GM19239 (cell line): Measurements from ENCODE around the gene INO80E.

Experiments
- DNase-seq: peaks from one replicate; pipeline ENCODE4 v3.0.0; 2011; ENCODE audit warnings: low spot score; ENCODE audit not compliant: insufficient read length
- FAIRE-seq: peaks from 2 replicates; lab custom pipeline; 2011; peaks lifted over from hg19 to GRCh38; lab: Jason Lieb, UNC

INO80E gene

DNA sequence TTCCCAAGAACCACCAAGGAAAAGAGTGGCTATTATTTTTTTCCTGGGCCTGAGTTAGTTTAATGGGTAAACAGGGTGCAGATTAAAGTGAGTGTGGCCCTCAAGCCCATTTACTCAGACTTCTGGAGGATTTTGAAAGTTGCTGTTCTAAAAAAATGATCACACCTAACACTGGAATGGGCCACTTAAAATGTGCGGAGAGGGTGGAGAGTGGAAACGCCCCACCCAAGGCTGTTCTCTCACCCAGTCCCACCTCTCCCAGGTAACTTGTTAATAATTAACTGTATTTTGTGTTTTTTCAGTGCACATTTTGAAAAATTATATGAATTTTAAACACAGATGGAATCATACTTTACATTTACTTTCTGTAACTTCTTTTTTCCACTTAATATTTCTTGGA lies 6.0 kb upstream of the INO80E start:
- no peak for DNase-seq
- no peak for FAIRE-seq

DNA sequence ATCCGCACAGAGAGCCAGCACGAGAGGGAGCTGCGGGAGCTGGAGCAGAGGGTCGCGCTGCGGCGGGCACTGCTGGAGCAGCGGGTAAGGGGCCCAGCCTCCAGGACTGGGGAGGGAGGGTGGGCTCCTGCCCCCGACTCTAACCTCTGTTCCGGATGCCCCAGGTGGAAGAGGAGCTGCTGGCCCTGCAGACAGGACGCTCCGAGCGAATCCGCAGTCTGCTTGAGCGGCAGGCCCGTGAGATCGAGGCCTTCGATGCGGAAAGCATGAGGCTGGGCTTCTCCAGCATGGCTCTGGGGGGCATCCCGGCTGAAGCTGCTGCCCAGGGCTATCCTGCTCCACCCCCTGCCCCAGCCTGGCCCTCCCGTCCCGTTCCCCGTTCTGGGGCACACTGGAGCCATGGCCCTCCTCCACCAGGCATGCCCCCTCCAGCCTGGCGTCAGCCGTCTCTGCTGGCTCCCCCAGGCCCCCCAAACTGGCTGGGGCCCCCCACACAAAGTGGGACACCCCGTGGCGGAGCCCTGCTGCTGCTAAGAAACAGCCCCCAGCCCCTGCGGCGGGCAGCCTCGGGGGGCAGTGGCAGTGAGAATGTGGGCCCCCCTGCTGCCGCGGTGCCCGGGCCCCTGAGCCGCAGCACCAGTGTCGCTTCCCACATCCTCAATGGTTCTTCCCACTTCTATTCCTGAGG lies 5.0 kb upstream of the INO80E start:
- DNase-seq (no peak), FAIRE-seq (no peak)

DNA sequence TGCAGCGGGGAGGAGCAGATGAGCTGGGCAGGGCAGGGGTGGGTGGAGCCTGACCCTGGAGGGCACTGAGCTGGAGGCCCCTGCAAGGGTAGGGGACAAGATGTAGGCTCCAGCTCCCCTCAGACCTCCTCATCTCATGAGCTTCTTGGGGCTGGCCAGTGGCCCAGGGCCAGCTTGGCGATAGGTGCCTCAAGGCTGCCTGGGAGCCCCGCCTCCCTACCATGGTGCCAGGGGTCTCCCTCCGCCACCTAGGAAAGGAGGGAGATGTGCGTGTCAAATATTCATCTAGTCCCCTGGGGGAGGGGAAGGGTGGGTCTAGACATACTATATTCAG lies 4.5 kb upstream of the INO80E start:
- FAIRE-seq = no peak

DNA sequence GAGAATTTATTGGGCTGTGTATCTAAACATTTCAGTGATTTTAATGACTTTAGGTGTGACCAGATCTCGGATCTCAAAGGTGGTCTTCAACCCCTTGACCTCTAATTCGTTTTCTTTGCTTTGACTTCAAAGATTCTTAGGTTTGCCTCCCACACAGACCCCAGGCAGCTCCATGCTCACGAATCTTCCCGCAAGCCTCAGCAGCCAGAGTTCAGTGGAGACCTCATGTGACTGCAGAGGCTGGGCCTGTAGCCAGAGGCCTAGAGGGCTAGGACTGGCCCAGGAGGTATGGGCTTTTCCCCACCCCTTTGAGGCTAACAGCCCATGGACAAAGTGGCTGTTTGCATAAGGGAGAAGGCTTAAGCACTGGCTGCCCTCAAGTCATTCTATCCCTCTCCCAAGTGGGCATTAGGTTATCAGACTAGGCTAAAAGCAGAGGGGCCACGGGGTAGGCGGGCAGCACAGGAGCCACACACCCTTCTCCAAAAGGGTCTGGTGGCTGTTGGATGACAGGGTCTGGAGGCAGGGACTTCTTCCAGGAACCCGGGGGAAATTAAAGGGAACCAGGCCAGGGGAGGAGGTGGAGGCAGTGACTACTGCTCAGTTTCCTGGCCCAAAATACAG lies 3.6 kb upstream of the INO80E start:
- DNase-seq = no peak

More for the DNA sequence above, 4.5 kb upstream of the INO80E start:
- no peak for DNase-seq

DNA sequence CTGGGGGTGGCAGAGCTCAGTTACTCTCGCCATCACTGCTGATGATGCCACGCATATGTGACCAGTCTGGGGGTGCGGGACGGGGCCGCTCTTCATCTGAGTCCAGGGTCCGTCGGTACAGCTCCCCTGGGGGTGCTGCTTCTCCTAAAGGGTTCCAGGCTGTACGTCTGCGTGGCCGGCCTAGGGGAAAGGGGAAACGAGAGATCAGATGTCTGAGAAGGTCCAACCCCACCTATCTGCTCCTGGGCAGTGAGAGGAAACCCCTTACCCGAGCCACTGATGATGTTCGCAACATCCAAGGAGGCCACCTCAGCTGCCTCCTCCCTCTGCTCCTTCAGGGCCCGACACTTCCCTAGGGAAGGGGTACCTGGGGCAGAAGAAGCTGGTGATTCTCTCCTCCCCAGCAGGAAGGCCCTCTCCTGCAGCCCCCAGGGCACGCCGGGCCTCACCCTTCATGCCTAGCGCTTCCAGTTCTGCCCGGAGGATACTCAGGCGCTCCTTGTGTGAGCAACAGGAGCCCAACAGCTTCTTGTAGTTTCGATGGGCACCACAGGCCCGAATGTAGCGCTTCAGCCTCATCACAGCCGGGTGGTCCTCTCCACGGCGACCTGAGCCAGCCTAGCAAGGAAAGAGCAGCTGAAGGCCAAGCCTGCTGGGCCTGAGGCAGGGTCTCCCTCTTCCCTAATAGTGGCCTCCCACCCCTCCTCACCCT lies 2.7 kb upstream of the INO80E start:
- DNase-seq (no peak), FAIRE-seq (no peak)

More for the DNA sequence above, 3.6 kb upstream of the INO80E start:
- FAIRE-seq = no peak

DNA sequence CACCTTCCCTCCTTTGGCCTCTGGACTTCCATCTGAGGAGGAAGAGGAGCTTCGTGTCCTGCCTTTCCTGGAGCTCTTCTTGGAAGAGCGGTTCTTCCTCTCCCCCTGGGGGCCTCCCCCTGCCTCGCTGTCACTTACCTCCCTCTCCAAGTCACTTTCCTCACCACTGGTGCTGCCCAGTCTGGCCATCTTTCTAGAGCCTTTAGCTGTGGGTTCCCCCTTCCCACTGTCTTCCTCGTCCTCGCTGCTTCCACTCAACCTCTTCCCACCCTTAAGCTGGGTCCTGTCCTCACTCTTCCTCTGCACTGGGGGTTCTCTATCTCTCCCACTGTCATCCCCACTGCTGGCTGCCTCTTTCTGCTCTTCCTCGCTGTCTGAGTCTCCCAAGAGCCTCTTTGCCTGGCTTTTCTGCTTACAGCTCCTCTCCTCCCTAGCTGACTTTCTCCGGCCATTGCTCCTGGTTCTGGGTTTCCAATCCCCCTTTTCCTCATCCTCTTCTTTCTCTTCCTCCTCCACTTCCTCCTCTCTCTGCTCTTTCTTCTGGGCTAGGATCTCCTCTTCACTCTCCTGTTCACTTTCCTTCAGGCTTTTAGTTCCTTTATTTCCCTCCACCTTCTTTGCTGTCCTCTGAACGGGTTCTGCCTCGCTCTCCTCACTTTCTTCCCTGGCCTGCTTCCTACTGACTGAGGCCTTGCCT lies 2.0 kb upstream of the INO80E start:
- FAIRE-seq (no peak), DNase-seq (no peak)

DNA sequence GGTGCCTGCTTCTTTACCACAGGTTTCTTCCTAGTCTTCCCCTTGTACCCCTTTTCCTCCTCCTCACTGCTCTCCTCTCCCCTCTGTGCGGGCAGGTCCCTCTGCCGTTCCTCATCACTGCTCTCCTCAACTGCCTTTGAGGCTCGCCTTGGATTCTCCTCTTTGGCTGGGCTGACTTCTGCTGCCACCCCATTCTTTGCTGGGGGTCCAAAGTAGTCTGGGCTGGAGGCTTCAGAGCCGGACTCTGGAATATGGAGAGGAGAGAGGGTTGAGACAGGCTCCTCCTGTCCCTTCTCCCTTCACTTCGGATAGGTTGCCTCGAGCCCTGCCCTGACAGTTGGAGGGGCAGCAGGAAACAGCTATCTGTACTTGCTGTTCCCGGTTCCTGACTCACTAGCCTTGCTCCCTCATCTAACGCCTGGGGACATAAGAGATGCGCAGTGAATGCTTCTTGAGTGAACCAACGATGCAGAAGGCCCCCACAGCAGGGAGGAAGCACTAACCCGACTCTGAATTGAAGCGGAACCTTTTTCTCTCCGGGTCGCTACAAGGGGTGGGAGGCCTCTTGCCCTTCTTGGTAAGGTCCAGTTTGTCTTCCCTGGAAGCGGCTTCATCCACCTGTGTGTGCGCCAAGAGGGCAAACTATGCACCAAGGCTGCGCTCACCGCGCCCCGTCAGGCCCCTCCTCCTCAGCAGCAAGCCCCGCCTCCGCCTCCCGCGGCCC lies 1.3 kb upstream of the INO80E start:
- FAIRE-seq (no peak), DNase-seq (no peak)

DNA sequence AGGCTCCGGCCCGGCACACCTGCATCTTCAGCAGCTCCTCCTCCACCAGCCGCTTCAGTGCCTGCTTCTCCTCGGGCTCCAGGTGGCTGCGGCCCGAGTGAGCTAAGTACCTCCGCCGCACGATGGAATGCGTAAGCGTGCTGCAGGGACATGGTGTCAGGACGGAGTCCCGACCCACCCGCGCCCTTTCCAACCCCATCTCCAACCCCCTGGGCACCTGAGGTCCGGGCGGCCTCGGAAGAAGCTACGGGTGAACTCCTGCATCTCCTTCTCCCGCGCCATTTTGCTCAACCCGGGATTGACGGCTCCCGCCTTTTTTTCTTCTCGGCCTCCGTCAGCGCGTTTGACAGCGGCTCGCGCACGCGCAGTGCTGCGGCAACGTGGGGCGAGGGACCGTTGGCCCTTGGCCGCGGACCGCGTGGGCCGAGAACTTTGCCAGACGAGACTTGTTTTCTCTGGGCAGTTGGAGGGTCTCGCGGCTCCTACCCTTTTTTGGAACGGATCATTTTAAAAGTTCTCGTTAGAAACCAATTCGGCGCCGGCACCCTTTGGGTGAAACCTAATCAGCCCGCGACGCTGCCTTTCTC lies 624 bp upstream of the INO80E start, which contains the start of gene HIRIP3:
Gene HIRIP3, minus strand, starts transcription at position 294 of the 587 bp plus-strand sequence. Its CDS starts 12 bp downstream, at position 282.
- no peak for FAIRE-seq
- peak; percentile 93 for DNase-seq

DNA sequence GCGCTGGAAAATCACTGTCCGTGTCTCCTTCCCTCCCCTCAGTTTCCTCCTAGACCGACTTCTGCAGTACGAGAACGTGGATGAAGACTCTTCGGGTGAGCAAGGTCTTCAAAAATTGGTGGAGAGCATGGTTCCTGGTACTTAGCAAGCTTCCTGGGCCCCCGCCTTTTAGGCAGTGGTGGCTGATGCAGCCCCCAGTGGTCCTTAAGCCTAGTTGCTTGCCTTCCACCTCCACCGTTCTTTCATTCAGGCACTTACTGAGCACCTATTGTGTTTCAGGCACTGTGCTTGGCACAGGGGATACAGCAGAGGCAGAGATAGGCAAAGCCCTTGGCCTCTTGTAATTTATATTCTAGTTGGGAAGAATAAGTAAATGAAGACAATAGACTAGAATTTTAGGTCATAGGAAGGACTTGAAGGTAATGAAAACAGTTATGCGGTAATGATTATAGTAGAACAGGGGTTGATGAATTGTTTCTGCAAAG lies 767 bp downstream of the INO80E start:
- FAIRE-seq (no peak), DNase-seq (no peak)

DNA sequence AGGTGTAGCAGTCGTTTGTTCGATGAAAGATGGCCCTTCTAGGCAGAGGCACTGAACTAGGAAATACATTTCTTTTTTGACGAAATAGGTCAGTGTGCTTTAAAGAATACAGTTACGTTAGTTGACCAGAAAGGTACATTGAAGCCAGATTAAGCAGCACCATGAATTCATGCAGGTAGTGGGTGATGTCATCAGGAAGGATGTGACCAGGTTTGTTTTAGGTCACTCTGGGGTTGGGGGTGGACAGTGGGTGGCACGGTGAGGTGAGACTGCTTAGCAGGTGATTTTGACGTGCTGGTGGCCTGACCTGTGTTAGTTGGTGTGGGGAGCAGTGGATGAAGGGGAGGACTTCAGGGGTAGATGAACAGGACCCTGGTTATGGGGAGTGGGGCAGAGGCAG lies 3.6 kb downstream of the INO80E start:
- no peak for DNase-seq
- no peak for FAIRE-seq

DNA sequence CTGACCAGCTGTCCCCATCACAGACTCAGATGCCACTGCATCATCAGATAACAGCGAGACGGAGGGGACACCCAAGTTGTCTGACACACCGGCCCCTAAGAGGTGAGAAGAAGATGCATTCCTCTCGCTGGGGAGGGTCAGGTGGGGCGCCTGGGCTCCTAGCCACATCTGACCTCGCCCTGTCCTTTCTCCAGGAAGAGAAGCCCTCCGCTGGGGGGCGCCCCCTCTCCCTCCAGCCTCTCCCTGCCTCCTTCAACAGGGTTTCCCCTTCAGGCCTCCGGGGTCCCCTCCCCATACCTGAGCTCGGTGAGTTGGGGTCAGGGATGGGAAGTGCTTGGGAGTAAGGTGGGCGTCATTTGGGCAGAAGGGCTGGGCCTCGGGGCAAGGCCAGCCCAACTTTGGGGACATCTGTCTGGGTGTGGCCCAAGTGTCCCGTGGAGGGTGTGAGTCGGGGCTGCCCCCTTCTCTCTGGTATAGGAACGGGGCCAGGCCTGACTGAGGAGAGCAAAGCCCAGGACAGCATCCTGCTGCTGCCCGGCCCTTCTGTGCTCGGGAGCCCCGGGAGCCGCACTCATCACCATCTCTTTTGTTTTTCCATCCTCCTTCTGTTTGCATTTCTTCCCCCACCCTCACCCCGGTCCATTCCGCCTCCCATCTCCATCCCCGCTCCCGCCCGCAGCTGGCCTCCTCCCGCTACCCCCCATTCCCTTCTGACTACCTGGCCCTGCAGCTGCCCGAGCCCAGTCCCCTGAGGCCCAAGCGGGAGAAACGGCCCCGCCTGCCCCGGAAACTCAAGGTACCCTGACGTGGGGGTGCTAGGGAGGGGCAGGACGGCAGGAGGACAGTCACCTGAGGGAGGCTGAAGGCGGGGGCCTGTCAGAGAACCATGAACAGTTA lies 4.9 kb downstream of the INO80E start:
- DNase-seq (no peak), FAIRE-seq (no peak)

DNA sequence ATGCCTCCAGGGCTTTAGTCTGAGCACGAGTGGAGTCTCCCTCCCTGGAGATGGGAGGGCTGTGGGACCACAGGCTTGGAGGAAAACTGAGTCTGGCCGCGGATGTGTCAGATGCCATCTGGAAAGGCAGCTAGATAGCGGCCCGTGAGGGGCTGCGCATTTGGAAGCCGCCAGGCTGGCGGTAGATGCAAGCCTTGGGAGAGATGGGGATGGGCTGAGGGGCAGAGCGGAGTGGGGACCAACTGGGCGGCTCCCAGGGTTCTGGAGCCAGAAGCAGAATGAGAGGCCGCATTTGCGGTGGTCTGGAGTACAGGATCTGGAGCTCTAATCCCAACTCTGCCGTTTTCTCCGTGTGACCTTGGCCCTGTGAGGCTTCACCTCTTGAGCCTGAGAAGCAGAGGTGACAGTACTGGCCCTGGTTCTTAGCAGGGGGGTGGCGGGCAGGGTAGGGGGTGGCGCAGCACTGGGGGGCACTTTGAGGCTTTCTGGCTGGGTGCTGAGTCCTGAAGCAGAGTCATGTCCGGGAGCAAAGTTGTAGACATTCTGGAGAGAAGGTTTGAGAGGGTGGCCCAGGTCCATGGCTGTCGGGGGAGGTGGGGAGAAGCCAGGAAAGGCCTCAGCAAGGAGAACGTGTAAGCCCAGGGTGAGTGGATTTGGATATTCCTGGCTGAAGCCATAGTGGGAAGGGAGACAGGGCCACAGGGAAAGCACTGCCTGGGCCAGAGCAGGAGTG lies 6.7 kb downstream of the INO80E start:
- DNase-seq (no peak), FAIRE-seq (no peak)

DNA sequence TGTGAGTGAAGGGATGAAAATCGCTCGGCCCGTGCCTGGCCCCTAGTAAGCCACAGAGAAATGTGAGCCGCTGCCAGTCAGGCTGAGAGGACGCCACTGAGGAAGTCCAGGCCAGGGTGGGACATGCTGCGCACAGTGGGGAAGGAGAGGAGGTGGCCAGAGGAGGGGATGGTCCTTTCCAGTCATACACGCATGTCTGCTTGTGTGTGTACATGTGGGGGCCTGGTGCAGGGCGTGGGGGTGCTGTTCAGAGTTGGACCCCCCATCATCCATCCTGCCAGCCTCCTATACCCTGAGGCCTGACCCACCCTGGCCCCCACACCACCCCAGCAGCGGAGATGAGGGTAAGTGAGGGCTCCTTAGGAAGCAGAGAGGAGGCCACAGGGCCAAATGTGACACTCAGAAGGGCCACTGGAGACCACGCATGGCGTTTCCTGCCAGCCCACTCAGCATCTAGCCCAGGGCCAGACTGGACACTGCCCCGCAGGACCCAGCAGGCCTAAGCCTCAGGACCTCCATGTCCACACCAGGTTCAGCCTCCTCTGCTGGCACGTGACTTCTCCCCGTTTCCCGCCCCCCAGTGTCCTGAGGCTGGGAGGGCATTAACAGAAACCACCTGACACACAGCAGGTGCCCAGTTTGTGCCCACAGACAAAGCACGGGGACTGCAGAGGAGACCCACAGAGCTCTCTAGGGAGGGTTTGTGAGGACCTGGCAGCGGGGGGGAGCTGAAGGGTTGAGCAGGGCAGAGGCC lies 7.8 kb downstream of the INO80E start:
- DNase-seq (no peak), FAIRE-seq (no peak)

DNA sequence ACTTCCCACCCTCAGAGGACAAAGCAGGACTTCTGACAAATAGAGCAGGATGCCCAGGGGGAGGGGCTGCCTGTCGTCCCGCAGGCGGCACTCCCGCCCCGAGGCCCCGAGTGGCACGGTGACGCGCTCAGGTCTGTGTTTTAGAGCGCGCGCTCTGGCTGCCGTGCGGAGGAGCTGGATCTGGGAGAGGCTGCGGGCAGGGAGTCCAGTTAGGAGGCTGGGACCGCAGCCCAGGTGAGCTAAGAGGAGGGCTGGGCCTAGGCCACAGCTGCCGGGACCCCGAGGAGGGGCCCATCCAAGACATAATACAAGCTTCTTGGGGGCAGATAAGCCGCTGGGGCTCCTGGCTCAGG lies 8.4 kb downstream of the INO80E start:
- FAIRE-seq = no peak
- DNase-seq = no peak

DNA sequence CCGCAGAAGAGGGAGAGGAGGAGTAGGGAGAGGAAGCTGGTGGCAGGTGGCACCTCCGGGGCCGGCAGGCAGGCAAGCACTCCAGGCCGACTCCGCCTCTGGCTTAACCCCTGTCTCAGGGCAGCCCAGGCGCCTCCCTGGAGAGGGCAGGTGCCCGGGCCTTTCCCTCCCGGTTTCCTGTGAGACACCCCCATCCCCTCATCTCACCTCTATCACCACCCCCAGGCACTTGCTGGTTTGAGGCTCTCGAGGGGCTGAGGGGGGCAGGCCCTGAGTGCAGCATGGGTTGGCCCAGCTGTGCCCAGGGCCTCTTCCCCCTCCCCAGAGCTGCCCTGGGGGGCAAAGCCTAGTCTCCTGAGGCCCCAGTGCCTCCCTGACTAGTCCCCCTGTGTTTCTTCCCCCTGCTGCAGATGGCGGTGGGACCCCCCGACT lies 8.8 kb downstream of the INO80E start:
- FAIRE-seq (no peak), DNase-seq (no peak)

DNA sequence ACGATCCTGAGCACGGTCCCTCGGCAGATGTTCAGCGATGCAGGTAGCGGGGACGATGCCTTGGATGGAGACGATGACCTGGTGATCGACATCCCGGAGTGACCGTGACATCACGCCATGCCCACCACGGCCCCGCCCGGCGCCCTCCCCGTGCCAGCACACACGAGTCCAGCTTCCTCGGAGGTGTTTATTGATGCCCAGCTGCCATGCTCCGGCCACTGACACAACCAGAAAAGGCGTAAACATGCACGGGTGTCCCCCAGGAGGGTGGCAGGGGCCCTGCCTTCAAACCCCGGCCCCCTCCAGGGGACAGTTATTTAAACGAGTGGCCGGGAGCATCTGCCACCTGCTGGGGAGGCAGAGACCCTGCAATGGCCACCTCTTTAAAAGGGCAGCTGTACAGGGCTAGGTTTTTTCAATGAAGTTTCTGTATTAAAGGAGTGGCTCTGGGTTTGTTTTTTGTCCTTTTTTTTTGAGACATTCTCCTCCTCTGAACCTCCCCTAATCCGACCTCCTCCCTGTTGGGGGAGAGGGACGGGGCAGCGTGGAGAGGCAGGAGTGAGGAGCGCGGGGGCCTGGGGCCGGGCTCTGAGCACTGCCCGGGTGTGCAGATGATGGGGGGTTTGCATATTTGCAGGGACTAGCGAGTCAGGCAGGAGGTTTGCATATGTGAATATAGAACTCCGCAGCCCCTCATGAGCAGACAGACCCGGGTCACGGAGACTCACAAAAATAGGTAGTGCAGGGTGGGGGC lies 9.5 kb downstream of the INO80E start:
- FAIRE-seq = peak; percentile 45

DNA sequence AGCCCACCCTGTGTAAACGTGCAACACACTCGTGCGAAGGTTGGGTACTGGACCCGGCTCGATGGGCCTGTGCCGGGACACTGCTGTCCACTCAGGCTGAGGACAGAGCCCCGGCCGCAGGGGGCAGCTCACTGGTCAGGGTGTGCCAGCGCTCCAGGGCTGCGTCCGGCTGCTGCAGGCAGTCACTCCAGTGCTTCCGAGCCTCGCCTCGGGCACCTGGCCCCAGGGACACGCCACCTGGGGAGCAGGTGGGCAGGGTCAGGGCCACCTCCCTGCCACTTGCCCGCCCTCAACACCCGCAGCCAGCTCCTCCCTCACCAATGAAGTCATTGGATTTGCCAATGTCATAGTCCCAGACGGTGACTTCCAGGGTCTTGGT lies 10.0 kb downstream of the INO80E start:
- FAIRE-seq = no peak
- no peak for DNase-seq

More for the DNA sequence above, 9.5 kb downstream of the INO80E start:
- peak; percentile 84 for DNase-seq
